CD4-positive, CD25-positive, alpha-beta regulatory T cell (primary cell): Measurements from ENCODE around the gene ANKRD13B. TPM values are rescaled to one million over a fixed set of nuclear protein-coding genes. Genes with fewer than 3 reads are reported as not detected.

ENCODE experiments used
- ATAC-seq, 2 donors: fragments of 150-1000 bp; cut with Tn5 transposase; one replicate each; pipeline ENCODE4 v1.10.0; 2021; ENCODE audit warnings: low read depth in 2 of 2, moderate number of reproducible peaks in 2 of 2, moderate library complexity in 1 of 2
- DNase-seq, 3 donors: peaks; one replicate each; pipeline versions ENCODE4 v3.0.0 to v3.0.0-alpha.2; 2012 to 2022; ENCODE audit warnings: mixed read lengths in 1 of 3
- H3K27ac ChIP-seq: one replicate; pipeline ENCODE4 v1.7.0; 2013; ENCODE audit warnings: mild to moderate bottlenecking, low read length; ENCODE audit not compliant: insufficient read depth, poor library complexity, severe bottlenecking
- H3K27me3 ChIP-seq: one replicate; pipeline ENCODE4 v1.7.0; 2013; ENCODE audit warnings: low read length; ENCODE audit not compliant: control insufficient read depth, insufficient read depth
- H3K36me3 ChIP-seq: one replicate; pipeline ENCODE4 v1.7.0; 2013; ENCODE audit warnings: mild to moderate bottlenecking, low read length, moderate library complexity; ENCODE audit not compliant: control insufficient read depth, insufficient read depth
- H3K4me1 ChIP-seq: 2 replicates; pipeline ENCODE4 v1.7.0; 2013; ENCODE audit warnings: mild to moderate bottlenecking, low read length; ENCODE audit not compliant: insufficient read depth, control insufficient read depth, poor library complexity, severe bottlenecking
- H3K4me3 ChIP-seq: one replicate; pipeline ENCODE4 v1.7.0; 2013; ENCODE audit warnings: low read depth, mild to moderate bottlenecking, low read length, moderate library complexity
- H3K9me3 ChIP-seq, 2 experiments: 1 replicate in 1 of 2; 2 replicates in 1 of 2; pipeline ENCODE4 v1.7.0; 2013; ENCODE audit warnings: low read length in 2 of 2, mild to moderate bottlenecking in 1 of 2, moderate library complexity in 1 of 2; ENCODE audit not compliant: control insufficient read depth in 2 of 2
- H3K27ac Mint-ChIP-seq, 3 donors: one replicate each; pipeline ENCODE4 v1.8.0; 2020 to 2022; ENCODE audit warnings: mild to moderate bottlenecking in 3 of 3, mixed read lengths in 3 of 3, moderate library complexity in 2 of 3
- H3K27me3 Mint-ChIP-seq: one replicate; pipeline ENCODE4 v1.8.0; 2022; ENCODE audit warnings: mild to moderate bottlenecking, mixed read lengths
- H3K36me3 Mint-ChIP-seq: one replicate; pipeline ENCODE4 v1.8.0; 2020; ENCODE audit warnings: mixed read lengths
- H3K4me1 Mint-ChIP-seq, 4 donors: one replicate each; pipeline ENCODE4 v1.8.0; 2020 to 2022; ENCODE audit warnings: mixed read lengths in 4 of 4, mild to moderate bottlenecking in 1 of 4
- H3K4me3 Mint-ChIP-seq, 4 donors: one replicate each; pipeline ENCODE4 v1.8.0; 2020 to 2022; ENCODE audit warnings: mild to moderate bottlenecking in 4 of 4, mixed read lengths in 4 of 4, moderate library complexity in 3 of 4
- H3K9me3 Mint-ChIP-seq, 7 donors: one replicate each; pipeline ENCODE4 v1.8.0; 2020 to 2022; ENCODE audit warnings: mixed read lengths in 7 of 7, mild to moderate bottlenecking in 3 of 7, moderate library complexity in 2 of 7
- polyA plus RNA-seq, 4 donors: library from polyadenylated mRNA; unstranded; fragments of 300-500 nt; fragmentation: Illumina TruSeq; gene quantifications; one replicate each; pipeline ENCODE4 v1.2.3, GENCODE V29; 2021
- total RNA-seq: library from RNA; stranded (reverse); gene quantifications from one replicate; pipeline ENCODE4 v1.2.3, GENCODE V29; 2022

The ANKRD13B gene
- total RNA-seq (5.9 TPM), polyA plus RNA-seq (under 1 TPM in 2 of 4 donors, not detected in 2; 0.05 to 0.18 TPM)

DNA sequence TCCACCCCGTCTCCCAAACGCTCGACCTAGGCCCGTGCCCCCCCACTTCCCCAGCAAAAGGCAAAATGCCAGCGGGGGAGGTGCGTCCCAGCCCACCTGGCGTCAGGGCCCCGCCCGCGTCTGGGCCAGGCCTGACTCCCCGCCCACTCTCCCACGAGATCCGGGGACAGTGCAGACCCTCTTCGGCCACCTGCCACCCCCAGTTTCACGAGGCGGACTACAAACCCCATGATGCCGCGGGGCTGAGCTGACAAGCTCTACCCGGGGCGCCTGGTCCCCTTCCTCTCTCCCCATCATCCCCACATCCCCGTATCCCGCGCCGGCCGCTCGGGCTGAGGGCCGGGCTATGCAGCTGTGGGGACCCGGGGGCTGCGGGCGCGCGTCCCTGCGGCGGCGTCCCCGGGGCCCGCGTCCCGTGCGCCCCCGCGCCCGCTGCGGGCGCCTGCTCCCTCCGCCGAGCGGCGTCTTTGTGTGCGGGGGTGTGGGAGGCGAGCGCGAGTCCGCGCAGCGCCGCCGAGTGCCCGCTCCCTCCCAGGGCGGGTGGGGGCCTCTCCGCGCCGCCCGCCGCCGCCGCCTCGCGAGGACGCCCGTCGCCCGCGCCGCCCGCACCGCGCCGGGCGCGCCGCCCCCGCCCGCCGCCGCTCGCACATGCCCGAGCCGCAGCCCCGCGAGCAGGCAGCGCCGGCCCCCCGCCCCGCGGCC, at the start of gene ANKRD13B:
ANKRD13B (plus strand) TSS at position 283 of the 702 bp plus-strand sequence. CDS start 490 bp downstream, outside the sequence.
- H3K4me3 Mint-ChIP-seq, result peak within 1 kb of the TSS; percentile 91 to 94 (median 94)
- Histone ChIP-seq H3K36me3 (no peaks in the 10 kb centered on the region), H3K9me3 (no peaks in the 10 kb centered on the region), H3K4me1 (peaks cover 52% of the 10 kb centered on the region), H3K4me3 (no peak within 1 kb of the TSS), H3K27me3 (no peaks in the 10 kb centered on the region), H3K27ac (no peak within 1 kb of the TSS)
- no peaks in the 10 kb centered on the region for H3K36me3 Mint-ChIP-seq
- DNase-seq (peak in 2 of 3 donors; percentile 25 to 52), ATAC-seq (no peak)
- H3K27ac Mint-ChIP-seq, result peak within 1 kb of the TSS in 2 of 3 donors; percentile 51 to 82
- H3K27me3 Mint-ChIP-seq, result no peaks in the 10 kb centered on the region
- peaks cover 0 to 42% (median 23%) of the 10 kb centered on the region in 4 donors for H3K4me1 Mint-ChIP-seq
- H3K9me3 Mint-ChIP-seq, result no peaks in the 10 kb centered on the region

GRCh38 chr17:29544066-29544465, 48.9 kb upstream of the ANKRD13B start:
- Mint-ChIP-seq H3K9me3 (no peaks in the 10 kb centered on the region), H3K4me3 (no peak overlapping the region), H3K36me3 (peaks cover 21% of the 10 kb centered on the region), H3K27ac (no peak overlapping the region), H3K27me3 (no peaks in the 10 kb centered on the region), H3K4me1 (peaks cover 3 to 8% (median 5%) of the 10 kb centered on the region in 4 donors)
- H3K4me3 ChIP-seq, result no peak overlapping the region
- H3K27ac ChIP-seq, result no peak overlapping the region
- ATAC-seq (no peak), DNase-seq (no peak)
- no peaks in the 10 kb centered on the region for H3K9me3 ChIP-seq
- peaks cover 25% of the 10 kb centered on the region for H3K36me3 ChIP-seq
- H3K27me3 ChIP-seq, result no peaks in the 10 kb centered on the region
- H3K4me1 ChIP-seq, result no peaks in the 10 kb centered on the region

DNA sequence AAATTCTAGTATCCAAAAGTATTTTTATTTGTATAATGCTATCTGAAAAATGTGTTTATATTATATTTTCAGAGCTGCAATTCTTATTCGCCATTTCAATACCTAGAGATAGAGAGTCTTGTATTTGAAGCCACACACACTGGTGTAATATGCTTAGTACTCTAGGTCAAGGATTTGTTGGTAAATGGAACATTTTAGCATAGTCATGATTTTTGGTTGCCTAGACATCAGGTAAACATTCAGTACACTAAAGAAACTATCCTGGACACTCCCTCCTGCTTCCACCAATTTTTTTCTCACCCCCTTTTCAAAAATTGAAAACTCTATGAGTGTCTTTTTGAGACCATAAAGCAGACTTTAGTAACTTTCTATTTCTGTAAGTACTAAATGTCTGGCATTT, 46.8 kb upstream of the ANKRD13B start:
- Mint-ChIP-seq H3K4me3 (no peak overlapping the region), H3K36me3 (peaks cover 21% of the 10 kb centered on the region), H3K4me1 (peaks cover 4 to 17% (median 5%) of the 10 kb centered on the region in 4 donors), H3K9me3 (no peaks in the 10 kb centered on the region), H3K27me3 (no peaks in the 10 kb centered on the region), H3K27ac (peak overlapping the region in 1 of 3 donors; percentile 28)
- Histone ChIP-seq H3K36me3 (peaks cover 23% of the 10 kb centered on the region), H3K27me3 (no peaks in the 10 kb centered on the region), H3K4me1 (no peaks in the 10 kb centered on the region), H3K4me3 (no peak overlapping the region), H3K27ac (no peak overlapping the region), H3K9me3 (no peaks in the 10 kb centered on the region)
- ATAC-seq (no peak), DNase-seq (no peak)

GRCh38 chr17:29546830-29547229, 46.1 kb upstream of the ANKRD13B start:
- Mint-ChIP-seq H3K36me3 (peaks cover 21% of the 10 kb centered on the region), H3K4me1 (peaks cover 4 to 17% (median 5%) of the 10 kb centered on the region in 4 donors), H3K27ac (no peak overlapping the region), H3K27me3 (no peaks in the 10 kb centered on the region), H3K4me3 (no peak overlapping the region), H3K9me3 (no peaks in the 10 kb centered on the region)
- Histone ChIP-seq H3K27ac (no peak overlapping the region), H3K4me1 (no peaks in the 10 kb centered on the region), H3K27me3 (no peaks in the 10 kb centered on the region), H3K9me3 (no peaks in the 10 kb centered on the region), H3K36me3 (peaks cover 21% of the 10 kb centered on the region), H3K4me3 (no peak overlapping the region)
- ATAC-seq, result no peak
- no peak for DNase-seq

DNA sequence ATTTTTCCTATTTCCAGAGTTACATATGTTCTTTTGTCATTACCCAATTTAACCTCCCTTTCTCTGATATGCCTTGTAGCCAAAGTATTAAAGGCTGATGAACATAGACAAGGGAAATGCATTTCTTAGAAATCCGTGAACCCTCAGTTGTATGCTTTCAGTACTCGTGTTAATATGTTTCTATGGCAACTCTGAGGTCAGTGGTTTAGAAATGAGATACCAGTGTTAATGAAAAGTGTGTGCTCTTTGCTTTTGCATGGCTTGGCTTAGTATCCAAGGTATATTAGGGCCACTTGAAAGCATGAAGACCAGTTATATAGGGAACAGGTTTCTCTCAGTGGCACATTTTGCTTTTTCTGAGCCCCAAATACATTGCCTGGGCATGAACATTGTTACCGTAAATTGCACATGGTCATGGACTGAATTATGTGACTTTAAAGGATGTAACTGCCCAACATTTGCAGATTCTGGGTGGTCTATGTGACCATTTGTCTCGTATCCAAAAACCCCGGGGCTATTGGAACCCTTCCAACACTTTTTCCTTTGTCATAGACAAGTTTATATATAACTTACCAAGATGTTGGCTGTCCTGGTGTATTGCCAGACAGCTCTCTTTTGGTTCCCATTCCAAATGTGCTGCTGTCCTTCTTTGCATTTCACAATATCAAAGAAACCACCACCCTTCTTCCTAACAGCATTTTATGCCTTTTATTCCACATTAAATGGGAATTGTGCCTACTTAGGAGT, 43.6 kb upstream of the ANKRD13B start:
- H3K36me3 Mint-ChIP-seq, result peaks cover 7% of the 10 kb centered on the region
- Histone ChIP-seq H3K27me3 (no peaks in the 10 kb centered on the region), H3K36me3 (no peaks in the 10 kb centered on the region), H3K27ac (no peak overlapping the region), H3K4me1 (no peaks in the 10 kb centered on the region), H3K9me3 (no peaks in the 10 kb centered on the region), H3K4me3 (no peak overlapping the region)
- ATAC-seq (peak; percentile 37 to 46), DNase-seq (peak in 1 of 3 donors; percentile 64)
- H3K4me1 Mint-ChIP-seq, result peaks cover 4 to 17% (median 5%) of the 10 kb centered on the region in 4 donors
- no peak overlapping the region for H3K4me3 Mint-ChIP-seq
- no peaks in the 10 kb centered on the region for H3K27me3 Mint-ChIP-seq
- no peaks in the 10 kb centered on the region for H3K9me3 Mint-ChIP-seq
- H3K27ac Mint-ChIP-seq, result peak overlapping the region in 1 of 3 donors; percentile 22

- DNase-seq, result no peak
Measured at GRCh38 chr17:29555840-29556239, 37.1 kb upstream of the ANKRD13B start.

DNA sequence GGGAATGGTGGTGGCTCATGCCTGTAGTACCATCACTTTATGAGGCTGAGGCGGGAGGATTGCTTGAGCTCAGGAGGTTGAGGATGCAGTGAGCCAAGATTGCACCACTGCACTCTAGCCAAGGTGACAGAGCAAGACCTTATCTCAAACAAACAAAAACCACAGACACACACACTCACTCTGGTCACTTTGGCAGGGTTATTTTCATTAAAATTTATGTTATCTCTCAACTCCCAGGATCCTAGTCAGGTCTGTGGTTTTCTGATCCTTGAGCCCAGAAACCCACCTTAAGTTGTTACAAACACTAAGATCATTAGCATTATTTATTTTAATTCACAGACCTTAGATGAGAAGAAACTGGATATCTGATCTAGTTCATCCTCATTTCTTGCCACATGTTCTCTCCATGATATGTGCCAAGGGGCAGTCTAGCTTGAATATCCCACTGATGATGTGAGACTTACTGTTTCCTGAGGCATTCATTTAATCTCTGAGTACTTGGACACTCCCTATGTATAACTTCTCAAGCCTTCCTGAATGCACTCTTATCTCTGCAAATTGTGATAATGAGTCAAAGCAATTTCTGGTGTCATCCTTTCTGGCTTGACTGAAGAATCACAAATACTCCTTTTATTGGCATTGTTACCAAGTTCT, 35.7 kb upstream of the ANKRD13B start:
- Mint-ChIP-seq H3K4me3 (no peak overlapping the region), H3K9me3 (no peaks in the 10 kb centered on the region)

More at GRCh38 chr17:29555840-29556239, 37.1 kb upstream of the ANKRD13B start:
- H3K4me3 Mint-ChIP-seq, result peak overlapping the region in 1 of 4 donors; percentile 32
- Histone ChIP-seq H3K4me1 (no peaks in the 10 kb centered on the region), H3K9me3 (no peaks in the 10 kb centered on the region), H3K36me3 (no peaks in the 10 kb centered on the region), H3K27me3 (no peaks in the 10 kb centered on the region), H3K27ac (no peak overlapping the region), H3K4me3 (no peak overlapping the region)
- ATAC-seq, result no peak
- H3K4me1 Mint-ChIP-seq, result peaks cover 0 to 11% (median 5%) of the 10 kb centered on the region in 4 donors
- H3K9me3 Mint-ChIP-seq, result no peaks in the 10 kb centered on the region
- no peaks in the 10 kb centered on the region for H3K36me3 Mint-ChIP-seq
- no peaks in the 10 kb centered on the region for H3K27me3 Mint-ChIP-seq
- no peak overlapping the region for H3K27ac Mint-ChIP-seq

More for the DNA sequence above, 35.7 kb upstream of the ANKRD13B start:
- DNase-seq, result no peak
- Histone ChIP-seq H3K4me1 (no peaks in the 10 kb centered on the region), H3K27me3 (no peaks in the 10 kb centered on the region), H3K27ac (no peak overlapping the region), H3K4me3 (no peak overlapping the region), H3K9me3 (no peaks in the 10 kb centered on the region), H3K36me3 (peaks cover 8% of the 10 kb centered on the region)
- Mint-ChIP-seq H3K27me3 (no peaks in the 10 kb centered on the region), H3K4me1 (peaks cover 0 to 11% (median 6%) of the 10 kb centered on the region in 4 donors), H3K36me3 (no peaks in the 10 kb centered on the region), H3K27ac (peak overlapping the region in 2 of 3 donors; percentile 9 to 85)
- no peak for ATAC-seq
